HG02840 (cell line): ENCODE data around the gene COPG2.
A peak's percentile ranks its signal among the peaks of the same experiment; 100 is the strongest.
"Not testable (repeated sequence)": the region's sequence is repeated elsewhere in the genome, so short reads cannot be mapped to it uniquely, and the experiment has no call there.

Experiments
- ATAC-seq: cut with Tn5 transposase; IDR thresholded peaks from one replicate; pipeline ENCODE4 v1.9.1; 2021; ENCODE audit warnings: mild to moderate bottlenecking, moderate library complexity, moderate number of reproducible peaks; ENCODE audit not compliant: unreplicated experiment, low FRiP score

Gene COPG2, protein sequence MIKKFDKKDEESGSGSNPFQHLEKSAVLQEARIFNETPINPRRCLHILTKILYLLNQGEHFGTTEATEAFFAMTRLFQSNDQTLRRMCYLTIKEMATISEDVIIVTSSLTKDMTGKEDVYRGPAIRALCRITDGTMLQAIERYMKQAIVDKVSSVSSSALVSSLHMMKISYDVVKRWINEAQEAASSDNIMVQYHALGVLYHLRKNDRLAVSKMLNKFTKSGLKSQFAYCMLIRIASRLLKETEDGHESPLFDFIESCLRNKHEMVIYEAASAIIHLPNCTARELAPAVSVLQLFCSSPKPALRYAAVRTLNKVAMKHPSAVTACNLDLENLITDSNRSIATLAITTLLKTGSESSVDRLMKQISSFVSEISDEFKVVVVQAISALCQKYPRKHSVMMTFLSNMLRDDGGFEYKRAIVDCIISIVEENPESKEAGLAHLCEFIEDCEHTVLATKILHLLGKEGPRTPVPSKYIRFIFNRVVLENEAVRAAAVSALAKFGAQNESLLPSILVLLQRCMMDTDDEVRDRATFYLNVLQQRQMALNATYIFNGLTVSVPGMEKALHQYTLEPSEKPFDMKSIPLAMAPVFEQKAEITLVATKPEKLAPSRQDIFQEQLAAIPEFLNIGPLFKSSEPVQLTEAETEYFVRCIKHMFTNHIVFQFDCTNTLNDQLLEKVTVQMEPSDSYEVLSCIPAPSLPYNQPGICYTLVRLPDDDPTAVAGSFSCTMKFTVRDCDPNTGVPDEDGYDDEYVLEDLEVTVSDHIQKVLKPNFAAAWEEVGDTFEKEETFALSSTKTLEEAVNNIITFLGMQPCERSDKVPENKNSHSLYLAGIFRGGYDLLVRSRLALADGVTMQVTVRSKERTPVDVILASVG

DNA sequence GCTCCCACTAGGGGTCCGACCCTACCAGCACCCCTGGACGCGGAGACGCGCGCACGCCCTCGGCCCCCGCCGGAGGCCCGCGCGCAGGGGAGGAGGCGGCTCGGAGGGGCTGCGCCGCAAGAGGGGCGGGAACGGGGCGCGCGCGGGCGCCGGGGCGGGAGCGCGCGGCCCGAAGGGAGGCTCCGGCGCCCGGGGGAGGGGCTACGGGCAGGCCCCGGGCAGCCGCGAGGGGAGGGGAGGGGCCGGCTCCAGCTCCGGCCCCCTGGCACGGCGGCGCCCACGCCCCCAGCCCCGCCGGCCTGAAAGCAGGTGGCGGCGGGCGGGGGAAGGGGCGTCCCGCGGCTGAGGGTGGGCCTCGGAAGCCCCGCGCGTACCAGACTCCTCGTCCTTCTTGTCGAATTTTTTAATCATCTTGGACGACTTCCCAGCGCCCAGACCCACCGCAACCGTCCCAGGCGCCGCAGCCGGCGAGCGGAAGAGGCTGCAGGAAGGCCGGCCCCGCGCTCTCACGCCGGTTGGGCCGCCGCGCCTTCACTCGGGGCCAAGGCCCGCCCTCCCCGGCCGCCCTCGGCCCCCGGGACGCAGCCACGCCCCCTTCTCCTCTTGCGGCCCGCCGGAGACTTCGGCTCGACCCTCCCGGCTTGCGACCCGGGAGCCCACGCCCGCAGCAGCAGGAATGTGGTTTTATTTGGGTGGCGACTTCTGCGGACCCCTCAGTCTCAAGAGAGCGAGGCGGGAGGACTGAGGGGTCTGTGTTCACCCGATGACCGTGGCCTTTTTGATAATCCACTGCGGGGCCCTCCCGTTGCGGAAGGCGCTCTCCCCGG lies at the start of gene COPG2:
TSS of gene COPG2 (minus strand) at position 491 of the 827 bp plus-strand sequence. CDS start at position 411, 80 bp downstream.
- ATAC-seq: peak; percentile 93

DNA sequence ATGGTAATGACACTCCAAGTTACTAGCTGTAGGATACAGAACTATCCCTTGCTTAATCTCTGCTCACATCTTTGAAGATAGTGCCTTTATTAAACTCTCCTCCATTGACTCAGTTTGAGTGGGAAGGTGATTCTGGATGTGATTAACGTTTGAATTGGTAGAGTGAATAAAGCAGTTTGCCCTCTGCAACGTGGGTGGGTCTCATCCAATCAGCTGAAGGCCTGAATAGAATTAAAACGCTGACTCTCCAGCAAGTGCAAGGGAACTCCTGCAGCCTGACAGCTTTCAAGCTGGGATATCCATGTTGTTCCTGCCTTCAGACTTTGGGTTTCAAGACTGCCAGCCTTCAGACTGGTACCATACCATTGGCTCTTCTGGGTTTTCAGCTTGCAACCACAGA lies 43.9 kb upstream of the COPG2 start:
- no peak for ATAC-seq

DNA sequence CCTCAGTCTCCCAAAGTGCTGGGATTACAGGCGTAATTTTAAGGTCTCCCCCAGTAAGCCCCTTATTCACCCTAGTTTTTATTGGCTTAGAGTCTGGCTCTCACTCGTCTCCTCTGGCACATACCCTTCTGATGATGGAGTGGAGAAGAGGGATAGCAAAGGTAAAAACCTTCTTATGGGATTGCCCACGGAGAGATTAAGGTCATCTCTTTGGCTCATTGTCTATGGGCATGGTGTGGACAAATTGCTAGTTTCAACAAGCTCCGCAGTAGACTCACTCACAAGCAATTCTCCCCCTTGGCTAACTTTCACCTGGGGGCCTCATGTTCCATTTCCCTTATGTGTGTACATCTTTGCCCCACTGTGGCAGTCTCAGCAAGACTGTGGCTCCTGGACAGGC lies 40.2 kb upstream of the COPG2 start:
- ATAC-seq: no peak

DNA sequence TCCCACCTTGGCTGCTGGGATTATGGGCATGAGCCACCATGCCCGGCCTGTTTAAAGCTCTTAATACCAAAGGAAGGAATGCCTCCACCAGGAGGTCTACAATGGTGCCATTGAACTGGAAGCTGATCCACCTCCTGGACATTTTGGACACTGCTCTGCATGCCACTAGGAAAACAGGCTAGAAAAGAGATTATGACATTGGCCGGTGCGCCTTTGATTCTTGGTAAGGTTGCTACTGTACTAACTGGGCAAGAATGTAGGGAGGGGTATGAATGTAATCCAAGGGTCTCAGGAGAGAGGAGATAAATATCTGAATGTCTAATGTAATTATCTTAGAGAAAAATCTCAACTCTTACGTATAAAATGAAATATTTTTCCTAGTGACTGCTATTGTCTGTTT lies 39.5 kb upstream of the COPG2 start:
- ATAC-seq: no peak

DNA sequence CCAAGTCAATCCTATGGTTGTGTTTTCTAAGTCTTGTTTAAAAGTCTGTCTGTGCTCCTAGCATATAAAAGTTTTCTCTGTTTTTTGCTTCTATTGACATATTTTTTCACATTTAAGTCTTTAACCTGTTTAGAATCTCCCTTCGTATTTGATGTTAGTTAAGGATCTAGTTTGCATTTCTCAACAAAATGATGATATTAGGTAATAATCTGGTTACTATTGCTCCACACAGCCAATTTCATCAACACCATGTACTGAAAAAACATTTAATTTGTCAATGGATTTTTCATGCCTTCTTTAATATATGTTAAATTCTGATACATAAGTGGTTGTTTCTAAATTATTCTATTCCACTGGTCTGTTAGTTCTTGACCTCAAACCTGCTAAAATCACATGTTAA lies 35.3 kb upstream of the COPG2 start:
- no peak for ATAC-seq

- no peak for ATAC-seq
Measured at GRCh38 chr7:130701650-130702049, 33.1 kb upstream of the COPG2 start.

DNA sequence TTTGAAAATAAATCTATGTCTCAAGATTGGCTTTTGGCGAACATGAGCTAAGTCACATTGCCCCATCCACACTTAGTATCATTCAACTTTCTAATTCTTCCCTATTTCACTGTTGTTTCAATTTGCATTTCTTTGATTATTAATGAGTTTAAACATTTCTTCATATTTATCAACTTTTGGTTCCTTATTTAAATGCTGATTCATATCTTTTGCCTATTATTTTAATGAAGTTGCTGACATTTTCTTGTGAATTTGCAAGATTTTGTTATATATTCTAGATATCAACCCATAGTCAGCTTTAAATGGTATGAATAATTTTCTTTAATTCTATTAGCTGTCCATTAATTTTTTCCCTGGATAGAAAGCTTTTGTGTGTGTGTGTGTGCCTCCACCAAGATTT lies 32.2 kb upstream of the COPG2 start:
- ATAC-seq: no peak

DNA sequence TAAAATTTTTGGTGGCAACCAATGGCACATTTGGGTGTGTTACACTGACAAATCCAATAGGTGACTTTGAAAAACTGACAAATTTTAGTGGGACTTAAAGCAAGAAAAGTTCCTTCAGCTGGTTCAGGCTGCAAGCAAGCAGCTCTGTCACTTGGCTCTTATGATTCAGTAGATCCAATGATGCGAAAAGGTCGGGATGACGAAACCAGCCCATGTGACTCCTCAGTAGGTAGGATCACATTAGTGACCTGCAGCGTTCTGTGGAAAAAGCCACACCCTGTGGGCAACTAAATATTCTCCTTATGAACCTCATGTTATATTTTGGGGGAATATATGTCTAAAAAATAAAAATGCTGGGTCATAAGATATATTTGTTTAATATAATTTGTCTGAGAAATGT lies 31.1 kb upstream of the COPG2 start:
- ATAC-seq: no peak

GRCh38 chr7:130697820-130698219 lies 29.3 kb upstream of the COPG2 start:
- no peak for ATAC-seq

- no peak for ATAC-seq
Measured at GRCh38 chr7:130695840-130696239, 27.3 kb upstream of the COPG2 start.

DNA sequence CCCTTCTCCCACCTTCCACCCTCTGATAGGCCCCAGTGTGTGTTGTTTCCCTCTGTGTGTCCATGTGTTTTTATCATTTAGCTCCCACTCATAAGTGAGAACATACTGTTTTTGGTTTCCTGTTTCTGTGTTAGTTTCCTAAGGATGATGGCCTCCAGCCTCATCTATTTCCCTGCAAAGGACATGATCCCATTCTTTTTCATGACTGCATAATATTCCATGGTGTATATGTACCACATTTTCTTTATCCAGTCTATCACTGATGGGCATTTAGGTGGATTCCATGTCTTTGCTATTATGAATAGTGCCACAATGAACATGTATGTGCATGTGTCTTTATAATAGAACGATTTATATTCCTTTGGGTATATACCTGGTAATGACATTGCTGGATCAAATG lies 23.8 kb upstream of the COPG2 start:
- ATAC-seq: not testable (repeated sequence)

DNA sequence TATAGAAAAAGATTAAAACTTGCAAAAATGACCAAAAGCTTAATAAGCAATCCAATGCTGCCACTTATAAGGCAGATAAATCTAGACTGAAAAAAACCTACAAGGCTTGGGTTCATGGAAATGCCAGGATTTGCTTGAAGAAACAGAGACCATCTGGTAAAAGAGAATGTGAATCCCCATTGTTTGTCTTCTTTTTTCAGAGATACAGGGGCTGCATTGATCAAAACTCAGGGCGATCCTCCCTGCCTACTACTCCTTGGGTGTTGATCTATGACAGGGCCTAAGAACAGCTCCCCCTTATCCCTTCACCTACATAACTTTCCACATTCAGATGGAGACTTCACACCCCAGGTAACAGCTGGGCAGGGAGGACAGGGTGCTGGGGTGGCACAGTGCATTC lies 21.1 kb upstream of the COPG2 start:
- ATAC-seq: no peak

GRCh38 chr7:130683026-130683425 lies 14.5 kb upstream of the COPG2 start:
- no peak for ATAC-seq

- ATAC-seq: no peak
Measured at GRCh38 chr7:130674456-130674855, 5.9 kb upstream of the COPG2 start.

DNA sequence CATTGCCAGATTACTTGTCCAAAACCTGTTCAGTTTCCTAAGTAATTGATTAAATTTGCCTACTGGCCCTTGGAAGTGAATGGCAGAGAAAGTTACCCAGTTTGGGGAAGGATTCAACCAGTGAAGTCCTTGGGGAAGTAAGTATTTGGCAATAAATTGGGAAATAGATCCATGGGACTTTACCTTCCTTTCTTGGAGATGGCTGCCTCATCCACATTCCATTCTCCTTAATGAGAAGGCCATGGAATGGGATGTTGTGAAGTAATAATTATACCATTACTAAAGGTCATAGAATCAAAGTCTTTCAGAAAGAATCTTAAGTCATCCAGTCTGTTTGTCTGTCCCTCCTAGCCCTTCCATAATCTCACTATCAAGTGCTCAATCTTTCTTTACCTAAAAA lies 4.5 kb upstream of the COPG2 start:
- ATAC-seq: no peak

- no peak for ATAC-seq
Measured at GRCh38 chr7:130672146-130672545, 3.6 kb upstream of the COPG2 start.

DNA sequence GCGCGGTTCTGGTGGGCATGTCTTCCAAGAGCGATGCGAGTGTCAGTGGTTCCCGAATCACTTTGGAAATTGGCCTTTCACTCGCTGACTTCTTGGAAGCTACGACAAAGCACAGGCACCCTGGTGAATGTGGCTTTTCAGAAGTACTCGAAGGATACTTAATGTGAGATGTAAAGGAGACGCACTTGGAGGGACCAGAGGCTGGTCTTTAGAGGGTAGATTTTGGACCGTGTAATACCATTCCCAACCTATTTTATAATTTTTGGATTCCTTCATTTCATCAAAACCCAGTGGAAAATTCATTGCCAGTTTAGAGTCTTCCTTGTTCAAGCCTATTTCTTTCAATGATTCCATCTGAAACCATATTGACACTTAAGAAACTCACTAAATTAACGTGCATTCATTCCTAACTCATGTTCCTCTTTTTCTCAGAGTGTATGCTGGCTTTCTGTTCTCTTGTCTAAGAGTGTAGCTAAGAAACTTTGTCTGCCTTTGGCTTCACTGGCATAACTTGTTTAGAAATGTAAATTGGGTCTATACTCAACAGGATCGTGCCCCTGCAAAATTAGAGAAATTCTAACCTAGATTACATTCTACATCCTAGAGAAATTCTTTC lies 645 bp upstream of the COPG2 start:
- no peak for ATAC-seq

DNA sequence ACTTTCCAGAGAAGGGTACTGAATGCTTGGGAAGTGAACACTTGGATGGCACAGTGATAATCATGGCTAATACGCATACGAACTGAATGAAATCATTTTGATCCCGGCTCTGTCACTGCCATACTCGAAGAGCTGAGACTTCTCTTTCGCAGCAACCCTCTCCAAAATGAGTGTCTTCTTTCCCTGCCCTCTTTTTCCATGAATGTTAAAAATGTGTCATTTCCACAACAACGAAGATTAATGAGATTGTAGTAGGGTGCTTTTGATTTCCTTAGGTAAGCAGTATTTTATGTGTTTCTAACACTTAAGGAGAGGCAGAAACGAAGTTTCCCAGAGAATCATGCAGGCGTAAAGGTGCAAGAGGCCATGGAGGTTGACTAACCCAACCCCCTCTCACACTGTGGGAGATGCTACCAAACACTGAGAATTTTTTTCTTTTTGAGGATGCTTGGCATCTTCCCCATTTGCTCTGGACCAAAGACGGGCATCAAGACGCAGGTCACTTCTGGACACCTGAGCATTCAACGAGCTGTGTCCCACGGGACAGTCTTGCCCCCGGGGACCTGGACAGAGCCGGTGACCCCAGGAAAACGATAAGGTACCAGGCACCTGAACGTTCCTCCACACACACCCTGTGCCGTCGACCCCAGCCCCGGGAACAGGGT lies 823 bp downstream of the COPG2 start:
- no peak for ATAC-seq

- no peak for ATAC-seq
Measured at GRCh38 chr7:130662426-130662825, 6.1 kb downstream of the COPG2 start.

- no peak for ATAC-seq
Measured at GRCh38 chr7:130655286-130655685, 13.3 kb downstream of the COPG2 start.
